Hepatocyte (in vitro differentiated cells): ENCODE results near the gene DHRS7.

ENCODE experiments used
- EZH2 ChIP-seq: fragments of 200-600 bp; sonication (generic); IDR thresholded peaks from 2 replicates; pipeline ENCODE4 v1.6.1; 2016; ENCODE audit warnings: antibody characterized with exemption, mild to moderate bottlenecking, borderline replicate concordance
- TF ChIP-seq, protein P1 (sequence below): fragments of 200-600 bp; sonication (generic); IDR thresholded peaks from 2 replicates; pipeline ENCODE4 v1.5.1; 2016; ENCODE audit warnings: antibody characterized with exemption, mild to moderate bottlenecking; ENCODE audit not compliant: poor library complexity

DNA sequence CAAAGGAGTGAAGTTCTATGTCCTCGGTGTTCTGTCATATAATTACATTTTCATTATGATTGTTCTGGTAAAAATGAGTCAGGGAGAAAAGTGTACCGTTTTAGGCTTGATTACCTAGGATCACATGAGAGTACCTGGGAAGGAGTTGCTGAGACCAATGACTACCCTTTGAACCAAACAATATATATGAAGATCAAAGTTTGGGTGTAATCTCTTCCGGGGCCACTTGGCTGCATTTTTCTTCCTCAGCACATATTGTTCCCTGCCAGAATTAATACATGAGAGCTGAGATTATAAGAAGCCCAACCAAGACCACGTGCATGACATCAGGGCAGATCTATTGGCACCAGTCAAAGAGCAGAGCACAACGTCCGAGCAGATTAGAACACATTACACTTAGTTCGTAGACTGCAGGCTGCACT, 41.1 kb upstream of the DHRS7 start:
- TF ChIP-seq, protein P1, sequence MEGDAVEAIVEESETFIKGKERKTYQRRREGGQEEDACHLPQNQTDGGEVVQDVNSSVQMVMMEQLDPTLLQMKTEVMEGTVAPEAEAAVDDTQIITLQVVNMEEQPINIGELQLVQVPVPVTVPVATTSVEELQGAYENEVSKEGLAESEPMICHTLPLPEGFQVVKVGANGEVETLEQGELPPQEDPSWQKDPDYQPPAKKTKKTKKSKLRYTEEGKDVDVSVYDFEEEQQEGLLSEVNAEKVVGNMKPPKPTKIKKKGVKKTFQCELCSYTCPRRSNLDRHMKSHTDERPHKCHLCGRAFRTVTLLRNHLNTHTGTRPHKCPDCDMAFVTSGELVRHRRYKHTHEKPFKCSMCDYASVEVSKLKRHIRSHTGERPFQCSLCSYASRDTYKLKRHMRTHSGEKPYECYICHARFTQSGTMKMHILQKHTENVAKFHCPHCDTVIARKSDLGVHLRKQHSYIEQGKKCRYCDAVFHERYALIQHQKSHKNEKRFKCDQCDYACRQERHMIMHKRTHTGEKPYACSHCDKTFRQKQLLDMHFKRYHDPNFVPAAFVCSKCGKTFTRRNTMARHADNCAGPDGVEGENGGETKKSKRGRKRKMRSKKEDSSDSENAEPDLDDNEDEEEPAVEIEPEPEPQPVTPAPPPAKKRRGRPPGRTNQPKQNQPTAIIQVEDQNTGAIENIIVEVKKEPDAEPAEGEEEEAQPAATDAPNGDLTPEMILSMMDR, result no peak
- TF ChIP-seq EZH2, result no peak
